Measurements from ENCODE around the gene TTC23L.

DNA sequence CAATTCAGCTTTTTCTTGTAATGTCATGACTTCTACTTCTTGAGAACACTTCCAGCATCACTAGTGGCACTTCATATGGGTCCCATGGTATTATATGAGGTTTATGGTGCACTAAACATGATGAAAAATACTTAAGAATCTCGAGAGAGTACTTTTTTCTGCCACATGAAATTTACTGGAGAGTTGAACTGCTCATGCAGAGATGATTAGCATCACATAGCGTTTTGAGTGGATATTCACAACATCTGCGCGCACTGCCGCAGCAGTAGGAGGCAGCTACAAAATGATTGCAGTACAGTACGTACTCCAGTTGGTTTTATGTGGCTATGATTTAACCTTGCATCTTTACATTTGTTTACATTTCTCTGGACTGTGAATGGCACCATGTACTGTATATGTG, 61.7 kb downstream of the TTC23L start:
- TF ChIP-seq, protein P1, sequence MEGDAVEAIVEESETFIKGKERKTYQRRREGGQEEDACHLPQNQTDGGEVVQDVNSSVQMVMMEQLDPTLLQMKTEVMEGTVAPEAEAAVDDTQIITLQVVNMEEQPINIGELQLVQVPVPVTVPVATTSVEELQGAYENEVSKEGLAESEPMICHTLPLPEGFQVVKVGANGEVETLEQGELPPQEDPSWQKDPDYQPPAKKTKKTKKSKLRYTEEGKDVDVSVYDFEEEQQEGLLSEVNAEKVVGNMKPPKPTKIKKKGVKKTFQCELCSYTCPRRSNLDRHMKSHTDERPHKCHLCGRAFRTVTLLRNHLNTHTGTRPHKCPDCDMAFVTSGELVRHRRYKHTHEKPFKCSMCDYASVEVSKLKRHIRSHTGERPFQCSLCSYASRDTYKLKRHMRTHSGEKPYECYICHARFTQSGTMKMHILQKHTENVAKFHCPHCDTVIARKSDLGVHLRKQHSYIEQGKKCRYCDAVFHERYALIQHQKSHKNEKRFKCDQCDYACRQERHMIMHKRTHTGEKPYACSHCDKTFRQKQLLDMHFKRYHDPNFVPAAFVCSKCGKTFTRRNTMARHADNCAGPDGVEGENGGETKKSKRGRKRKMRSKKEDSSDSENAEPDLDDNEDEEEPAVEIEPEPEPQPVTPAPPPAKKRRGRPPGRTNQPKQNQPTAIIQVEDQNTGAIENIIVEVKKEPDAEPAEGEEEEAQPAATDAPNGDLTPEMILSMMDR (conservative IDR thresholded peaks at IDR 0.05) = no peak
- no peak for TF ChIP-seq ZFX (IDR thresholded peaks at IDR 0.05)
